Neural cell (in vitro differentiated cells): ENCODE data around the gene OR10Z1. TPM values are rescaled to one million over a fixed set of nuclear protein-coding genes. Genes with fewer than 3 reads are reported as not detected.

Experiments
- H2AFZ ChIP-seq: fragments of 200-600, 300-800 bp; sonication (generic), shearing (Covaris generic); 2 replicates; pipeline ENCODE4 v1.6.0; 2014; ENCODE audit warnings: low read depth, mild to moderate bottlenecking, antibody characterized with exemption, low read length, moderate library complexity
- H3F3A ChIP-seq: fragments of 200-600 bp; shearing (Covaris generic); 2 replicates; pipeline ENCODE4 v1.6.1; 2016; ENCODE audit warnings: mild to moderate bottlenecking, moderate library complexity, mixed read lengths, antibody characterized with exemption, low read length; ENCODE audit not compliant: insufficient read depth, poor library complexity, severe bottlenecking
- H3K27ac ChIP-seq: fragments of 200-600, 300-800 bp; sonication (generic), shearing (Covaris generic); 2 replicates; pipeline ENCODE4 v1.5.1; 2014; ENCODE audit warnings: mild to moderate bottlenecking, low read length, moderate library complexity
- H3K27me3 ChIP-seq: fragments of 300-800, 200-600 bp; sonication (generic), shearing (Covaris generic); 2 replicates; pipeline ENCODE4 v1.6.0; 2014; ENCODE audit warnings: mild to moderate bottlenecking, low read depth, low read length, moderate library complexity; ENCODE audit not compliant: insufficient read depth
- H3K36me3 ChIP-seq: fragments of 300-800, 200-600 bp; sonication (generic), shearing (Covaris generic); 2 replicates; pipeline ENCODE4 v1.5.1; 2014; ENCODE audit warnings: mild to moderate bottlenecking, antibody characterized with exemption, low read length, moderate library complexity; ENCODE audit not compliant: insufficient read depth
- H3K4me2 ChIP-seq: fragments of 300-800, 200-600 bp; sonication (generic), shearing (Covaris generic); 2 replicates; pipeline ENCODE4 v1.6.0; 2014; ENCODE audit warnings: mild to moderate bottlenecking, low read length
- H3K4me3 ChIP-seq: fragments of 300-800, 200-600 bp; sonication (generic), shearing (Covaris generic); 2 replicates; pipeline ENCODE4 v1.5.1; 2014; ENCODE audit warnings: mild to moderate bottlenecking, low read length, moderate library complexity
- H3K79me2 ChIP-seq: fragments of 200-600 bp; shearing (Covaris generic); replicated peaks from 2 replicates; pipeline ENCODE4 v1.6.0; 2014; ENCODE audit warnings: mild to moderate bottlenecking, low read length, moderate library complexity; ENCODE audit not compliant: insufficient read depth
- H3K9ac ChIP-seq: fragments of 300-800, 200-600 bp; sonication (generic), shearing (Covaris generic); 2 replicates; pipeline ENCODE4 v1.6.1; 2016; ENCODE audit warnings: mild to moderate bottlenecking, low read length, mixed read lengths
- H3K9me2 ChIP-seq: fragments of 200-600 bp; shearing (Covaris generic); 2 replicates; pipeline ENCODE4 v1.6.1; 2016; ENCODE audit warnings: mild to moderate bottlenecking, low read length, mixed read lengths; ENCODE audit not compliant: insufficient read depth
- H3K9me3 ChIP-seq: fragments of 200-600, 300-800 bp; sonication (generic), shearing (Covaris generic); 2 replicates; pipeline ENCODE4 v1.6.1; 2016; ENCODE audit warnings: mild to moderate bottlenecking, mixed run types, low read length, moderate library complexity, mixed read lengths
- H4K20me1 ChIP-seq: fragments of 200-600 bp; shearing (Covaris generic); 2 replicates; pipeline ENCODE4 v1.6.1; 2016; ENCODE audit warnings: mild to moderate bottlenecking, mixed run types; ENCODE audit not compliant: insufficient read depth
- CTCF ChIP-seq: fragments of 450-650 bp; IDR thresholded peaks from 2 replicates; pipeline ENCODE4 v1.5.1; 2014; ENCODE audit warnings: antibody characterized with exemption, mild to moderate bottlenecking, moderate library complexity; ENCODE audit not compliant: poor library complexity, severe bottlenecking
- EP300 ChIP-seq: fragments of 450-650 bp; conservative IDR thresholded peaks from 2 replicates; pipeline ENCODE4 v1.6.1; 2014; ENCODE audit warnings: antibody characterized with exemption, mild to moderate bottlenecking, moderate library complexity; ENCODE audit not compliant: poor library complexity, severe bottlenecking
- EZH2 ChIP-seq: fragments of 200-600, 300-800 bp; shearing (Covaris generic), sonication (generic); IDR thresholded peaks from 2 replicates; pipeline ENCODE4 v1.6.1; 2014; ENCODE audit warnings: antibody characterized with exemption, low read length, borderline replicate concordance, mild to moderate bottlenecking; ENCODE audit not compliant: insufficient read depth, poor library complexity, severe bottlenecking
- MXI1 ChIP-seq: fragments of 450-650 bp; conservative IDR thresholded peaks from 2 replicates; pipeline ENCODE4 v1.6.1; 2014; ENCODE audit warnings: antibody characterized with exemption, mild to moderate bottlenecking; ENCODE audit not compliant: poor library complexity, severe bottlenecking
- POLR2AphosphoS5 ChIP-seq: IDR thresholded peaks from 2 replicates; pipeline ENCODE4 v1.6.1; 2012
- RAD21 ChIP-seq: fragments of 450-650 bp; conservative IDR thresholded peaks from 2 replicates; pipeline ENCODE4 v1.6.1; 2014; ENCODE audit warnings: antibody characterized with exemption, mild to moderate bottlenecking, moderate library complexity
- REST ChIP-seq: IDR thresholded peaks from 2 replicates; pipeline ENCODE4 v1.6.1; 2012; ENCODE audit warnings: borderline replicate concordance
- TAF1 ChIP-seq: IDR thresholded peaks from 2 replicates; pipeline ENCODE4 v1.6.1; 2012; ENCODE audit warnings: low read depth
- polyA plus RNA-seq: library from polyadenylated mRNA; depleted of rRNA; stranded (reverse); fragments of >200 nt; gene quantifications from 2 replicates; pipeline ENCODE4 v1.2.3, GENCODE V29; 2014

Gene OR10Z1
- polyA plus RNA-seq, 1 donor from 2014 or later = not detected

GRCh38 chr1:158638904-158639303 is 33.8 kb downstream of the OR10Z1 start:
- H3K4me3 ChIP-seq = no peak overlapping the region
- no peaks in the 10 kb centered on the region for H3K79me2 ChIP-seq
- H3K9me3 ChIP-seq = no peaks in the 10 kb centered on the region
- H2AFZ ChIP-seq = no peak overlapping the region
- no peaks in the 10 kb centered on the region for H3K36me3 ChIP-seq
- TF ChIP-seq RAD21 = no peak
- no peak for TF ChIP-seq TAF1
- H3K9me2 ChIP-seq = no peaks in the 10 kb centered on the region
- no peaks in the 10 kb centered on the region for H4K20me1 ChIP-seq
- H3F3A ChIP-seq = no peaks in the 10 kb centered on the region
- H3K27me3 ChIP-seq = no peaks in the 10 kb centered on the region
- H3K27ac ChIP-seq = no peak overlapping the region
- no peak overlapping the region for H3K4me2 ChIP-seq
- H3K9ac ChIP-seq = no peak overlapping the region

- Histone ChIP-seq H3K27me3 (no peaks in the 10 kb centered on the region), H3K9me3 (no peaks in the 10 kb centered on the region), H3K9ac (no peak overlapping the region), H3F3A (no peaks in the 10 kb centered on the region), H3K36me3 (no peaks in the 10 kb centered on the region), H3K79me2 (no peaks in the 10 kb centered on the region), H3K4me2 (no peak overlapping the region), H3K4me3 (no peak overlapping the region), H4K20me1 (no peaks in the 10 kb centered on the region), H3K27ac (no peak overlapping the region), H3K9me2 (no peaks in the 10 kb centered on the region), H2AFZ (no peak overlapping the region)
- no peak for TF ChIP-seq EP300
- no peak for TF ChIP-seq EZH2
- TF ChIP-seq REST = no peak
- TF ChIP-seq RAD21 = no peak
- TF ChIP-seq MXI1 = no peak
- TF ChIP-seq TAF1 = no peak
- TF ChIP-seq CTCF = no peak
These were observed 39.4 kb downstream of the OR10Z1 start for GRCh38 chr1:158644449-158644848.

- no peak overlapping the region for H2AFZ ChIP-seq
- H4K20me1 ChIP-seq = no peaks in the 10 kb centered on the region
- H3K9me2 ChIP-seq = no peaks in the 10 kb centered on the region
- H3K27ac ChIP-seq = no peak overlapping the region
- no peak overlapping the region for H3K4me2 ChIP-seq
- TF ChIP-seq TAF1 (no peak), POLR2AphosphoS5 (no peak), CTCF (no peak), REST (no peak), EZH2 (no peak)
- H3K27me3 ChIP-seq = no peaks in the 10 kb centered on the region
- no peaks in the 10 kb centered on the region for H3F3A ChIP-seq
- H3K9ac ChIP-seq = no peak overlapping the region
- H3K36me3 ChIP-seq = no peaks in the 10 kb centered on the region
- H3K9me3 ChIP-seq = no peaks in the 10 kb centered on the region
- no peaks in the 10 kb centered on the region for H3K79me2 ChIP-seq
- no peak overlapping the region for H3K4me3 ChIP-seq
These were observed 41.4 kb downstream of the OR10Z1 start for GRCh38 chr1:158646465-158646864.
